ENCODE data around the gene TNNT2. TPM values are rescaled to one million over a fixed set of nuclear protein-coding genes. Genes with fewer than 3 reads are reported as not detected.

Gene TNNT2
- total RNA-seq, 1 experiment from 2014 or later, result not detected

GRCh38 chr1:201375169-201375568 lies 2.3 kb downstream of the TNNT2 start:
- in situ Hi-C loops (cut with HindIII; ENCODE audit: low pct_unique_long_range_greater_than_20kb, low sequenced_read_pairs) (no loop called here), intact Hi-C loops (cut with micrococcal nuclease; ENCODE audit: unreplicated experiment) (no loop called here)
- Histone ChIP-seq H3K4me3 (ENCODE audit: low read depth in 2 of 2, low read length in 2 of 2) (no peak overlapping the region), H3K4me1 (ENCODE audit: control insufficient read depth, insufficient read depth, low read length) (no peaks in the 10 kb centered on the region), H3K9me3 (ENCODE audit: control insufficient read depth, insufficient read depth, low read depth, low read length) (no peaks in the 10 kb centered on the region), H3K27me3 (ENCODE audit: control insufficient read depth, insufficient read depth, low read length) (peaks cover 14% of the 10 kb centered on the region), H3K27ac (ENCODE audit: low read length) (no peak overlapping the region), H3K36me3 (ENCODE audit: control insufficient read depth, insufficient read depth, low read length) (no peaks in the 10 kb centered on the region)
- TF ChIP-seq SIN3A (IDR thresholded peaks at IDR 0.05; ENCODE audit: borderline replicate concordance, insufficient read depth, low read depth, low read length), result no peak
- no peak for TF ChIP-seq CTCF (IDR thresholded peaks at IDR 0.05)
- TF ChIP-seq TCF7L2 (IDR thresholded peaks at IDR 0.05; ENCODE audit: low read depth, low read length), result no peak
- TF ChIP-seq POLR2AphosphoS5 (IDR thresholded peaks at IDR 0.05; ENCODE audit: low read depth, low read length), result no peak
- no peak for TF ChIP-seq REST (IDR thresholded peaks at IDR 0.05; ENCODE audit: insufficient read depth in 1 of 2, low read depth in 2 of 2, low read length in 1 of 2)
- ATAC-seq, result no peak
- DNase-seq (ENCODE audit: low read depth, low spot score), result no peak
- ChIA-PET CTCF (no interaction called here), POLR2A (no interaction called here)
- no TSS peak for BruUV-seq (replicated peaks)

GRCh38 chr1:201374364-201374763 lies 3.1 kb downstream of the TNNT2 start:
- TF ChIP-seq CTCF (IDR thresholded peaks at IDR 0.05), result no peak
- no peak for TF ChIP-seq POLR2AphosphoS5 (IDR thresholded peaks at IDR 0.05; ENCODE audit: low read depth, low read length)
- no peak for TF ChIP-seq REST (IDR thresholded peaks at IDR 0.05; ENCODE audit: insufficient read depth in 1 of 2, low read depth in 2 of 2, low read length in 1 of 2)
- no peak for TF ChIP-seq SIN3A (IDR thresholded peaks at IDR 0.05; ENCODE audit: borderline replicate concordance, insufficient read depth, low read depth, low read length)
- TF ChIP-seq TCF7L2 (IDR thresholded peaks at IDR 0.05; ENCODE audit: low read depth, low read length), result no peak
- no peak overlapping the region for H3K4me3 ChIP-seq (ENCODE audit: low read depth in 2 of 2, low read length in 2 of 2)
- intact Hi-C loops (cut with micrococcal nuclease; ENCODE audit: unreplicated experiment), result no loop called here
- H3K9me3 ChIP-seq (ENCODE audit: control insufficient read depth, insufficient read depth, low read depth, low read length), result no peaks in the 10 kb centered on the region
- no peak overlapping the region for H3K27ac ChIP-seq (ENCODE audit: low read length)
- in situ Hi-C loops (cut with HindIII; ENCODE audit: low pct_unique_long_range_greater_than_20kb, low sequenced_read_pairs), result no loop called here
- ChIA-PET POLR2A (no interaction called here), CTCF (no interaction called here)
- H3K4me1 ChIP-seq (ENCODE audit: control insufficient read depth, insufficient read depth, low read length), result no peaks in the 10 kb centered on the region
- ATAC-seq (no peak), DNase-seq (ENCODE audit: low read depth, low spot score) (no peak)
- no TSS peak for BruUV-seq (replicated peaks)
- H3K36me3 ChIP-seq (ENCODE audit: control insufficient read depth, insufficient read depth, low read length), result no peaks in the 10 kb centered on the region
- H3K27me3 ChIP-seq (ENCODE audit: control insufficient read depth, insufficient read depth, low read length), result peaks cover 14% of the 10 kb centered on the region

All from Panc1 (cell line).